HG02943 (cell line): ENCODE results near the gene NEIL1.
"Not testable (repeated sequence)": the region's sequence is repeated elsewhere in the genome, so short reads cannot be mapped to it uniquely, and the experiment has no call there.

Source experiments
- ATAC-seq: cut with Tn5 transposase; IDR thresholded peaks from one replicate; pipeline ENCODE4 v1.9.1; 2021; ENCODE audit warnings: mild to moderate bottlenecking, low read depth, moderate library complexity; ENCODE audit not compliant: unreplicated experiment

The NEIL1 gene

DNA sequence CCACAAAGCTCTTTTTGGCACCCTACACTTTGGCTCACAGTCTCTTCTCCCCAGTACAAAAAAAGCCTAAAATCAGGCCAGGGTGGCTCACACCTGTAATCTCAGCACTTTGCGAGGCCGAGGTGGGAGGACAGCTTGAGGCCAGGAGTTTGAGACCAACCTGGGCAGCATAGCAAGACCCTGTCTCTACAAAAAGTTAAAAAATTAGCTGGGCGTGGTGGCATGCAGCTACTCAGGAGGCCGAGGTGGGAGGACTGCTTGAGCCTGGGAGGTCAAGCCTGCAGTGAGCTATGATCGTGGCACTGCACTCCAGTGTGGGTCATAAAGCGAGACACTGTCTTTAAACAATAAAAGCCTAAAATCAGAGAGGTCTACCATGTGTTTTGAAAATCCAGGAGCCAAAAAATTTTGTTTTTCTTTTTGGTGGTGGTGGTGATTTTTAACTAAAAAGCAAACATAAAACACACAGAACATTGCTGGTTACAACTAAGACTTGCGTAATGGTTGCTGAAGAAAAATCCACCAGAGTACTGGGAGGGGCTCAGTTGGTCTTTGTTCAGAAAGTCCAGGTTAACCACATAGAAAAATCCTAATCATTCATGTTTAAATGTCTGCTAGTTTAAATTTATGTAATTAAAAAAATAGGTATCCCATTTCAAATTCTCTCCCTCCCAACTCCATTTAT is 23.2 kb downstream of the NEIL1 start:
- ATAC-seq = no peak

DNA sequence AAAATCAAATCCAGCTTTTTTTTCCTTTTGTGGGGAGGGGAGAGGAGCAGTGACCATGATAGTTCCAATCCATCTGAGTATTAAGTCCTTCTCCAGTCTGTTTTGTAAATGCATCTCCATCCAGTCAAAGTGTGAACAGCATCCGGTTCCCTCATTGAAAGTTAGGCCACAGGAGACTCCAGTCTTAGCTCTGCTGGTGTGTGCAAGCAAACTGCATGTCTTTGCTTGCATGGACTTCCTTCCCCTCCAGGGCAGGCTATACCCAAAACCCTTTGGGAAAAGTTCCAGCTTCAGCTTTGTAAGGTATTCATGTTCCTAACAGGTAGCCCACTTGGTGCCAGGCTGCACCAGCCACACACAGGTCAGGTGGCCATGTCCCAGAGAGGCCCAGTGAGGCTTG is 24.6 kb downstream of the NEIL1 start:
- ATAC-seq = no peak

DNA sequence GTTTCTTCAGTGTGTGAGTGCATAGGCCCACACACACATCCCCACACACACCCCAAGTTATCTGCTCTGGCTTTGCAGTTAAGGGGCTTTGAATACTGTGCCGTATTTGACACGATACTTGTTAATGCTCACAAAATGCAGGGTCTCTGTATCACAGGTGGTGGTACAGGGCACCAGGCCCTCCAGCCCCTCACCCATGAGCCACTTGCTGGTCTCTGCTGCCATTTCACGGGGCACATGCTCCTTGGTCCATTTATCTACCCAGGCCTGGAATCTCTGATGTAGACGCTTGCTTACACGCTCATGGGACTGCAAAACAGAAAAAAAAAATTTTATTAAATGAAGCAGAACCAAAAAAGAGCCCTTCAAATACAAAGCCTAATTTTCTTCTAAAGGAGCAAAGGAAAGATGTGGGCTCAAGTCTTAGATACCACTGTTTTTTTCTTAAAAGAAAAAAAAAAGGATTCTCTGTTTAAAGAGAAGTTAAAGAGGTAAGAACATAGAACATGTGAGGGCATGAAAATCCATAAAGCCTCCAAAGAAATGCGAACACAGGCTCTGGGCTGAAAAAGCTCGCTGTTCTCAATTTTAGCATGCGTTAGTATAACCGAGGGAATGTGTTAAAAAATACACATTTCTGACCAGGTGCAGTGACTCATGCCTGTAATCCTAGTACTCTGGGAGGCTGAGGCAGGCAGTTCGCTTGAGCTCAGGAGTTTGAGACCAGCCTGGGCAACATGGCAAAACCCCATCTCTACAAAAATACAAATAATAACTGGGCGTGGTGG is 25.3 kb downstream of the NEIL1 start:
- no peak for ATAC-seq

DNA sequence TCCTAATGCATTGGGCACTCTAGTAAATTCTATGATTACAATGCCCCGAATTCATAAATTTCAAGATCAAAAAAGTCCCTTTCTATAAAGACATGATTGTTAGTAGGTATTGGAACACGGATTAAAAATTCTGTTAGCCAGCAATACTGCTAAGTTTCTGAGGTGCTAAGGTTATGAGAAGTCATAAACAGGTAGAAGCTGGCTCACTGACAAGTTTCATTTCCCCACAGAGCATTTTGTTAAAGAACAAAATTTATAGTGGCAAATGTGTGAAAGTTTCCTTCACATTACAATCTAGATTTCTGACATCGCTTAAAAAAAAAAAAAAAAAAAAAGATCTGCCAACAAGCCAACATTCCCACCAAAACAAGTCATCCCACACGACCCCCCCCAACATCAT is 33.9 kb downstream of the NEIL1 start:
- ATAC-seq = no peak

DNA sequence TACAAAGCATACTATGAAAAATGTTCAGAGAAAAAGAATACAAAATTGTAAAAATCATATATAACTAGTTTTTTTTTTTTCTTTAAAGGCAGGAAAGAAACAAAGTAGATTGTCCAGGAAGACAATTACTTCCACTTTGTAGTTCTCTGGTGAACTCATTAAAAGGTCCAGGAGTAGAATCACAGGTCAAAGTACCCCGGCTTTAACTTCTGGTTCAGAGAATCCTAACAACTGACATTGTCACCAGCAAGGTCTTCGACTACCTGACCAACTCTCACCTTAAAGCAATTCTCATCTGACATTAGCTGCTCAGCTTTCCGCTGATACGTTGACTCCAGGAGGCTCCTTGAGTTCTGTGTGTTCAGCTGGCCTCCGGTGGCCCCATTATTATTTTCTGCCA is 37.1 kb downstream of the NEIL1 start:
- not testable (repeated sequence) for ATAC-seq

DNA sequence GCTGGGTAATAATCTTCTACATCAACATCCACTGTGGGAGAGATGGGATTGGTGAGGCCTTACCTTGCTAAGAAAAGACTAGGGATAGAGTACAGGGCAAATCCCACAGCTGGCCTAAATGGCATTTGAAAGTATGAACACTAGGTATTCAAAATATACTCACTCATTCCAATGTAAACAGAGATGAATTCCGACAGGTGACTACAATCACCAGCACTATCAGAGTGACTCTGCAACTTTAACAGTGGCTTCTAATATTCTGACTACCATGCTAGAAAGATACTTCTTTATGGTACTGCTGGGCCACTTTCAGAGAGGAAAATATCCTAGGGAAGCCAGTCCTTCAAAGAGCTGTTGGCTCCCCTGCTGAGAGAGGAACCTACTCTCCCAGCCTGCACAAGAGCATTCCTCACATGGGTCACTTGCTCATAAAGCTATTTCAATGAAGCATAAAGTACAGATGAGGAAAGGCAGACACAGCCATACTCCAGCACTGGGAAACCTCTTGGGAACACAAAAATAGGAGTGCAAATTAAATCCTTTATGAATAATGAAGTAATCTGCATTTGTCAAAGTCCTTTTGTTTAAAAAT is 43.0 kb downstream of the NEIL1 start:
- ATAC-seq = no peak

DNA sequence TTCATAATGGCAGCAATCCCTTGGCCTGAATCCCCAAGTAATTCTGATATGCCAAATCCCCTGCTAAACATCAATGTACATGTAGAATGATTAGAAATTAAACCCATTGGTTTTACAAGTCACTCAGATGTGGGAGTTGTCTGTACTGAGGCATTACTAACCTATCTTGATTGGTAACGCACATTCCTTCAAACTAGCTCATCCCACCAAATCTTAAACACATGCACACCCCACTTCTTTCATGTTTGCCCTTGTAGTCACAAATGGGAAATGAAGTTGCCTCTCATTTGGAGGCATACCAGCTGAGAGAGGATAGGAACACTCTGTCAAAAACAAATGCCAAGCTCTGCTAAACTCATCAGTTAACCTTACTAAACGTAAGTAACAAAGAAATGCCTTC is 50.7 kb downstream of the NEIL1 start:
- ATAC-seq = no peak

DNA sequence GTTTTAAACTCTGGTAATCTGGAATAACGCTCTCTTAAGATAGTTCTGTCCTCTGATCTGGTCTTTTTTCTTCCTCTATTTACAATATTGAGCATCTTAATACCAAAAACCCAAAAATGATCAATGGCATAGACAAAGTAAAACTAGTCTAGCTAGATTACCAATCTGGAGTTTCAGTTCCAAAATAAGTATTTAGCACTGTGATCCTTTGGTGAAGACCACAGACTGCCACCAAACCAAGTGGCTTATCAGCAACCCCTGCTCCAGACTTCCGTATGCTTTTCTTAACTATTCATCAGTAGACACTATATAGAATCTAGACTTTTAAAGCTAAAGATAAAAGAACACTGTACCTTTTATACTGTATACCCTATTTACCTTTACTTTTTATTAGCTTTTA is 57.1 kb downstream of the NEIL1 start:
- ATAC-seq = no peak
